ENCODE measurements around the gene BUD13. TPM values are rescaled to one million over a fixed set of nuclear protein-coding genes. Genes with fewer than 3 reads are reported as not detected.

Gene BUD13
- total and polyA plus RNA-seq, 8 donors, result 12.5 to 41.2 (median 33.4) TPM

DNA sequence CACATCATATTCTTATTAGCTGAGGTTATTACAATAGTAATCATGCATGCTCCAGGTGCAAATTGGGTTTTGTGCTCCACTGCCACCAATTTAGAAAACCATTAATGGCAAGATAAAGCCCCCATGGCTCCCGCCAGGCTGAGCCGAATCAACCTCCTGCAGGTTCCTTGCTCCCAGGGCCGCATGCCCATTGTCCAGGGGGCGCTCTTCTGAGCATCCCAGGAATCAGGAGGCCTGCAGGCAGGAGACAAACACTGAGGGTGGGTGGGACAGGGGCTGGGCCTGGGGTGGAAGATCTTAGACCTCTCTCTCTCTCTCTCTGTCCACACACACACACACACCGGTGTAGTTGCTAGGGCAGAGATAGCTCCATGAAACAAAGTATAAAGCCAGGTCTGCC lies 57.4 kb downstream of the BUD13 start:
- intact Hi-C loops (cut with DNase I), result no loop called here
- Histone ChIP-seq H3K27ac (no peak overlapping the region), H3K36me3 (no peaks in the 10 kb centered on the region), H3K4me1 (no peaks in the 10 kb centered on the region), H3K4me3 (no peak overlapping the region), H3K27me3 (peaks cover 0 to 11% of the 10 kb centered on the region in 2 donors), H3K9me3 (no peaks in the 10 kb centered on the region)
- ATAC-seq, result no peak
- DNase-seq, result no peak
- TF ChIP-seq, protein P1, sequence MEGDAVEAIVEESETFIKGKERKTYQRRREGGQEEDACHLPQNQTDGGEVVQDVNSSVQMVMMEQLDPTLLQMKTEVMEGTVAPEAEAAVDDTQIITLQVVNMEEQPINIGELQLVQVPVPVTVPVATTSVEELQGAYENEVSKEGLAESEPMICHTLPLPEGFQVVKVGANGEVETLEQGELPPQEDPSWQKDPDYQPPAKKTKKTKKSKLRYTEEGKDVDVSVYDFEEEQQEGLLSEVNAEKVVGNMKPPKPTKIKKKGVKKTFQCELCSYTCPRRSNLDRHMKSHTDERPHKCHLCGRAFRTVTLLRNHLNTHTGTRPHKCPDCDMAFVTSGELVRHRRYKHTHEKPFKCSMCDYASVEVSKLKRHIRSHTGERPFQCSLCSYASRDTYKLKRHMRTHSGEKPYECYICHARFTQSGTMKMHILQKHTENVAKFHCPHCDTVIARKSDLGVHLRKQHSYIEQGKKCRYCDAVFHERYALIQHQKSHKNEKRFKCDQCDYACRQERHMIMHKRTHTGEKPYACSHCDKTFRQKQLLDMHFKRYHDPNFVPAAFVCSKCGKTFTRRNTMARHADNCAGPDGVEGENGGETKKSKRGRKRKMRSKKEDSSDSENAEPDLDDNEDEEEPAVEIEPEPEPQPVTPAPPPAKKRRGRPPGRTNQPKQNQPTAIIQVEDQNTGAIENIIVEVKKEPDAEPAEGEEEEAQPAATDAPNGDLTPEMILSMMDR (IDR thresholded peaks at IDR 0.05), result no peak

DNA sequence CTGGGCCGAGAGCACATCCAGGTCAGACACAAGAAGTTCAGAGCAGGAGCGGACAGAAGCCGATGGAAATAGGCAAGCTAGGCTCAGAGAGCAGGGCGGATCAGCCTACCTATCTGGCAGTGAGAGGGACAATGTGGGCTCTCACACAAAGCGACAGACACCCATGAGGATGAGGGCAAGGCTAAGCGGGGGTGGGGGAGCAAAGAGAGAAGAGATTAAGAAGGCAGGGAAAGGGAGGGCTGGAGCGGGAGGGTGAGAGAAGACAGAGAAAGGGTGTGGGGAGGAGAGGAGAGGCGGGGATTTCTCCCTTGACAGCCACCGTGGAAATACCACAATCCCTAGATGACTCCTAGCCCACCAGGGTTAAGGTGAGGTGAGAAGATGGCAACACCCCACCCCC lies 57.9 kb downstream of the BUD13 start:
- intact Hi-C loops (cut with DNase I), result no loop called here
- ATAC-seq (no peak), DNase-seq (no peak)
- H3K4me3 ChIP-seq, result no peak overlapping the region
- H3K4me1 ChIP-seq, result no peaks in the 10 kb centered on the region
- TF ChIP-seq, protein P1 (IDR thresholded peaks at IDR 0.05), result no peak
- no peaks in the 10 kb centered on the region for H3K36me3 ChIP-seq
- no peak overlapping the region for H3K27ac ChIP-seq
- H3K27me3 ChIP-seq, result peaks cover 0 to 16% of the 10 kb centered on the region in 2 donors
- no peaks in the 10 kb centered on the region for H3K9me3 ChIP-seq

DNA sequence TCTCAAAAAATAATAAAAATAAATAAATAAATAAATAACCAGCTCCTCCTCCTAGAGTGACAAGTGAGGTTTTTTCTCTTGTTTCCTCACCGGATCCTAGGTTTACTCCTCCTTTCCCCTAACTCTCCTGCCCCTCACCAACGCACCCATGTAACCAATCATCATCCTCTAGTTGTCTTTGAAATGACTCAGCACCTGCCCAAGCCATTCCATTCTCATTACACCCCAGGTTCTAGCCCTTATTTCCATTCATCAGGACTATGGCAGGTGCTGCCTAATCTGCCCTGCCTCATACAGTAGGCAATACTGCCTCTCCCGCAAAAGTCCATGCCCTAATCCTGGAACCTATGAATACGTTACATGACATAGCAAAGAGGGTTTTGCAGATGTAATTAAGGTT lies 60.4 kb downstream of the BUD13 start:
- H3K27ac ChIP-seq, result no peak overlapping the region
- intact Hi-C loops (cut with DNase I), result no loop called here
- no peak overlapping the region for H3K4me3 ChIP-seq
- no peaks in the 10 kb centered on the region for H3K36me3 ChIP-seq
- H3K4me1 ChIP-seq, result no peaks in the 10 kb centered on the region
- no peak for ATAC-seq
- TF ChIP-seq, protein P1 (IDR thresholded peaks at IDR 0.05), result no peak
- H3K9me3 ChIP-seq, result no peaks in the 10 kb centered on the region
- H3K27me3 ChIP-seq, result peaks cover 4 to 41% of the 10 kb centered on the region in 2 donors
- DNase-seq, result no peak

DNA sequence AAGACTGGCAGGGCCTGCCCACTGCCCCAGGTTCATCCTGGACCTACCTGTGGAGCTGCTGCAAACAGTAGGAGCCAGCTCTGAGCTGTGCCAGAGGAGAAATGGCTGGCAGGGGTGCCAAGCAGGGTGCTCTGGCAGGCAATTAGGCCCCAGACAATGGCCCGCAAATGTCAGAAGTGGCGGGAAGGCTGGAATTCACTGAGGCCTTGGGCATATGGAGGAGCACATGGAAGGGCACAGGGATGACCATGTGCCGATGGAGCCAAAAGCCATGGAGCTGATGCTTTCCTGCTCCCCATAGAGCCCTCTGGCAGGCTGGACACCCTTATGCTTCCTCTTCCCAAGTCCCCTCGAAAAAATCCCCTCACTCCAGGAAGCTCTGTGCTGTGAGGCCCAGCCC lies 62.0 kb downstream of the BUD13 start:
- H3K36me3 ChIP-seq, result no peaks in the 10 kb centered on the region
- TF ChIP-seq, protein P1 (IDR thresholded peaks at IDR 0.05), result no peak
- H3K4me3 ChIP-seq, result no peak overlapping the region
- no peaks in the 10 kb centered on the region for H3K9me3 ChIP-seq
- no peak for ATAC-seq
- intact Hi-C loops (cut with DNase I), result no loop called here
- H3K4me1 ChIP-seq, result no peaks in the 10 kb centered on the region
- DNase-seq, result no peak
- peaks cover 12 to 57% of the 10 kb centered on the region in 2 donors for H3K27me3 ChIP-seq
- no peak overlapping the region for H3K27ac ChIP-seq

DNA sequence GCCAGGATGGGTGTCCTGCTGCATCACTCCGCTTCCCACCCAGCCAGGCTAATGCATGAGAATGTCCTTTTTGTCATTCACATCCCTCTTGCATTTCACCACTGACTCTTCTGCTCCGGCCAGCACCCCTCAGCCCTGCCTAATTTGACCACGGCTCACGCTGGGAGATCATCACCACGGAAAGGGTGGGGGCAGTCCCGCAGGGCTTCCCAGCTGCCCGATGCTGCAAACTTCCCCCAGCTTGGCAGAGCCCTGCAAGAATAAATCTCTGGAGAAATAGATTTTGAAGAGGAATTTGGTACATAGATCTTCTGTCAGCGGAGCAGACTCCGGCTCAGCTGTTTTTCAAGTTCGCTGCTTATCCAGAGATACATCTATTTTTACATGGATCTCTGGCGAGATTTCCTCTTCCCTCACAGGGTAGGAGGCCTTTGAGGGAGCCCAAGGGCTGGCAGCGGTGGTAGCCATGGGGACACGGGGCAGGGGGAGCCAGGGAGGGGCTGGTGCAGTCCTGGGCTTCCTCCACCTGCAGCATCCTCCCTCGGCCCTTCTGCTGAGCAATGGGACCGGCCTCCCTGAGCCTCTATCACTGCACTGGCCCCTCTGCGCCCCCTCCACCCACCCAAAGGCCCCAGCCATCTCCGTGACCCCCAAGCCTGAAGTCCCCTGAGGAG lies 62.6 kb downstream of the BUD13 start:
- ATAC-seq, result no peak
- intact Hi-C loops (cut with DNase I), result no loop called here
- H3K9me3 ChIP-seq, result no peaks in the 10 kb centered on the region
- no peaks in the 10 kb centered on the region for H3K36me3 ChIP-seq
- no peak overlapping the region for H3K27ac ChIP-seq
- peaks cover 12 to 58% of the 10 kb centered on the region in 2 donors for H3K27me3 ChIP-seq
- TF ChIP-seq, protein P1 (IDR thresholded peaks at IDR 0.05), result no peak
- no peak overlapping the region for H3K4me3 ChIP-seq
- H3K4me1 ChIP-seq, result no peaks in the 10 kb centered on the region
- DNase-seq, result no peak
